ENCODE results near the gene ICAM4. TPM values are rescaled to one million over a fixed set of nuclear protein-coding genes. Genes with fewer than 3 reads are reported as not detected.

The ICAM4 gene
- total and polyA plus RNA-seq, 2 of the 13 experiments (the other 11 are each of a cell fraction or from before 2014, with no cell fraction given): 2.9 to 4.0 TPM

DNA sequence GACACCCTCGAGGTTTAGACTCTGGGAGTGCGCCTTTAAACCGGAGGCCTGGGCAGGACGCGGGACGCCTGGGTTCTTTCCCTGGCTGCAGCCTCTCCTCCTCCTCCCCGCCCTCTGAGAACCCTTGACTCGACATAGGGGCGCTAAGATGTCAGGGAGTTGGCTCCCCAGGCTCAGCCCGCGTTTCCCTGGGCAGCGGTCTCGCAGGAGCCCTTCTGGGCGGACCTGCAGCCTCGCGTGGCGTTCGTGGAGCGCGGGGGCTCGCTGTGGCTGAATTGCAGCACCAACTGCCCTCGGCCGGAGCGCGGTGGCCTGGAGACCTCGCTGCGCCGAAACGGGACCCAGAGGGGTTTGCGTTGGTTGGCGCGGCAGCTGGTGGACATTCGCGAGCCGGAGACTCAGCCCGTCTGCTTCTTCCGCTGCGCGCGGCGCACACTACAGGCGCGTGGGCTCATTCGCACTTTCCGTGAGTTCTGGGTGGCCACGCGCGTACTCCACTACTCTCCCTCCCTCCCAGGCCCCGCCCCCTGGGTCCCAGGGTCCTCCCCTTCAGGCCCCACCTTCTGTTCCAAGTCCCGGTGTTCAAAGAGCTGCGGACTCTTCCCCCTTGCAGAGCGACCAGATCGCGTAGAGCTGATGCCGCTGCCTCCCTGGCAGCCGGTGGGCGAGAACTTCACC lies 4.3 kb downstream of the ICAM4 start (continued):
- no peak for TF ChIP-seq HNF4G (IDR thresholded peaks at IDR 0.05; ENCODE audit: borderline replicate concordance, low read depth, low read length)
- TF ChIP-seq HNF4G (CRISPR knock-in tag; IDR thresholded peaks at IDR 0.05; ENCODE audit: borderline replicate concordance, low read depth): no peak
- no peak for TF ChIP-seq SOX6 (IDR thresholded peaks at IDR 0.05)
- peak; percentile 40; the same call in 1 of the 2 replicates for TF ChIP-seq SOX6 (CRISPR knock-in tag; IDR thresholded peaks at IDR 0.05)
- TF ChIP-seq PHF8 (CRISPR knock-in tag; IDR thresholded peaks at IDR 0.05): no peak
- no peak for TF ChIP-seq ESRRA (CRISPR knock-in tag; IDR thresholded peaks at IDR 0.05; ENCODE audit: low read depth)
- no peak for TF ChIP-seq TP53 (CRISPR knock-in tag; conservative IDR thresholded peaks at IDR 0.05)
- no peak for TF ChIP-seq MZF1 (CRISPR knock-in tag; IDR thresholded peaks at IDR 0.05; ENCODE audit: borderline replicate concordance)
- TF ChIP-seq ZFYVE20 (CRISPR knock-in tag; IDR thresholded peaks at IDR 0.05; ENCODE audit: borderline replicate concordance, low read depth): no peak
- no peak for TF ChIP-seq ZNF282 (IDR thresholded peaks at IDR 0.05; ENCODE audit: partially characterized antibody)
- no peak for TF ChIP-seq ZNF879 (CRISPR knock-in tag; IDR thresholded peaks at IDR 0.05)
- TF ChIP-seq CREM (IDR thresholded peaks at IDR 0.05): no peak
- TF ChIP-seq CREM (CRISPR knock-in tag; IDR thresholded peaks at IDR 0.05): no peak
- TF ChIP-seq, protein P1, sequence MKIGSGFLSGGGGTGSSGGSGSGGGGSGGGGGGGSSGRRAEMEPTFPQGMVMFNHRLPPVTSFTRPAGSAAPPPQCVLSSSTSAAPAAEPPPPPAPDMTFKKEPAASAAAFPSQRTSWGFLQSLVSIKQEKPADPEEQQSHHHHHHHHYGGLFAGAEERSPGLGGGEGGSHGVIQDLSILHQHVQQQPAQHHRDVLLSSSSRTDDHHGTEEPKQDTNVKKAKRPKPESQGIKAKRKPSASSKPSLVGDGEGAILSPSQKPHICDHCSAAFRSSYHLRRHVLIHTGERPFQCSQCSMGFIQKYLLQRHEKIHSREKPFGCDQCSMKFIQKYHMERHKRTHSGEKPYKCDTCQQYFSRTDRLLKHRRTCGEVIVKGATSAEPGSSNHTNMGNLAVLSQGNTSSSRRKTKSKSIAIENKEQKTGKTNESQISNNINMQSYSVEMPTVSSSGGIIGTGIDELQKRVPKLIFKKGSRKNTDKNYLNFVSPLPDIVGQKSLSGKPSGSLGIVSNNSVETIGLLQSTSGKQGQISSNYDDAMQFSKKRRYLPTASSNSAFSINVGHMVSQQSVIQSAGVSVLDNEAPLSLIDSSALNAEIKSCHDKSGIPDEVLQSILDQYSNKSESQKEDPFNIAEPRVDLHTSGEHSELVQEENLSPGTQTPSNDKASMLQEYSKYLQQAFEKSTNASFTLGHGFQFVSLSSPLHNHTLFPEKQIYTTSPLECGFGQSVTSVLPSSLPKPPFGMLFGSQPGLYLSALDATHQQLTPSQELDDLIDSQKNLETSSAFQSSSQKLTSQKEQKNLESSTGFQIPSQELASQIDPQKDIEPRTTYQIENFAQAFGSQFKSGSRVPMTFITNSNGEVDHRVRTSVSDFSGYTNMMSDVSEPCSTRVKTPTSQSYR (CRISPR knock-in tag; IDR thresholded peaks at IDR 0.05; ENCODE audit: borderline replicate concordance): no peak
- TF ChIP-seq, protein P2, sequence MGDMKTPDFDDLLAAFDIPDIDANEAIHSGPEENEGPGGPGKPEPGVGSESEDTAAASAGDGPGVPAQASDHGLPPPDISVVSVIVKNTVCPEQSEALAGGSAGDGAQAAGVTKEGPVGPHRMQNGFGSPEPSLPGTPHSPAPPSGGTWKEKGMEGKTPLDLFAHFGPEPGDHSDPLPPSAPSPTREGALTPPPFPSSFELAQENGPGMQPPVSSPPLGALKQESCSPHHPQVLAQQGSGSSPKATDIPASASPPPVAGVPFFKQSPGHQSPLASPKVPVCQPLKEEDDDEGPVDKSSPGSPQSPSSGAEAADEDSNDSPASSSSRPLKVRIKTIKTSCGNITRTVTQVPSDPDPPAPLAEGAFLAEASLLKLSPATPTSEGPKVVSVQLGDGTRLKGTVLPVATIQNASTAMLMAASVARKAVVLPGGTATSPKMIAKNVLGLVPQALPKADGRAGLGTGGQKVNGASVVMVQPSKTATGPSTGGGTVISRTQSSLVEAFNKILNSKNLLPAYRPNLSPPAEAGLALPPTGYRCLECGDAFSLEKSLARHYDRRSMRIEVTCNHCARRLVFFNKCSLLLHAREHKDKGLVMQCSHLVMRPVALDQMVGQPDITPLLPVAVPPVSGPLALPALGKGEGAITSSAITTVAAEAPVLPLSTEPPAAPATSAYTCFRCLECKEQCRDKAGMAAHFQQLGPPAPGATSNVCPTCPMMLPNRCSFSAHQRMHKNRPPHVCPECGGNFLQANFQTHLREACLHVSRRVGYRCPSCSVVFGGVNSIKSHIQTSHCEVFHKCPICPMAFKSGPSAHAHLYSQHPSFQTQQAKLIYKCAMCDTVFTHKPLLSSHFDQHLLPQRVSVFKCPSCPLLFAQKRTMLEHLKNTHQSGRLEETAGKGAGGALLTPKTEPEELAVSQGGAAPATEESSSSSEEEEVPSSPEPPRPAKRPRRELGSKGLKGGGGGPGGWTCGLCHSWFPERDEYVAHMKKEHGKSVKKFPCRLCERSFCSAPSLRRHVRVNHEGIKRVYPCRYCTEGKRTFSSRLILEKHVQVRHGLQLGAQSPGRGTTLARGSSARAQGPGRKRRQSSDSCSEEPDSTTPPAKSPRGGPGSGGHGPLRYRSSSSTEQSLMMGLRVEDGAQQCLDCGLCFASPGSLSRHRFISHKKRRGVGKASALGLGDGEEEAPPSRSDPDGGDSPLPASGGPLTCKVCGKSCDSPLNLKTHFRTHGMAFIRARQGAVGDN (CRISPR knock-in tag; IDR thresholded peaks at IDR 0.05): peak; percentile 75
- no peak for TF ChIP-seq NFYB (CRISPR knock-in tag; IDR thresholded peaks at IDR 0.05)
- 0 out of 2 replicates have a peak, but pooled peaks have one; percentile 7 for TF ChIP-seq KAT7 (CRISPR knock-in tag; IDR thresholded peaks at IDR 0.05; ENCODE audit: borderline replicate concordance)
- no peak for TF ChIP-seq ZNF615 (CRISPR knock-in tag; IDR thresholded peaks at IDR 0.05; ENCODE audit: borderline replicate concordance)
- TF ChIP-seq, protein P3, sequence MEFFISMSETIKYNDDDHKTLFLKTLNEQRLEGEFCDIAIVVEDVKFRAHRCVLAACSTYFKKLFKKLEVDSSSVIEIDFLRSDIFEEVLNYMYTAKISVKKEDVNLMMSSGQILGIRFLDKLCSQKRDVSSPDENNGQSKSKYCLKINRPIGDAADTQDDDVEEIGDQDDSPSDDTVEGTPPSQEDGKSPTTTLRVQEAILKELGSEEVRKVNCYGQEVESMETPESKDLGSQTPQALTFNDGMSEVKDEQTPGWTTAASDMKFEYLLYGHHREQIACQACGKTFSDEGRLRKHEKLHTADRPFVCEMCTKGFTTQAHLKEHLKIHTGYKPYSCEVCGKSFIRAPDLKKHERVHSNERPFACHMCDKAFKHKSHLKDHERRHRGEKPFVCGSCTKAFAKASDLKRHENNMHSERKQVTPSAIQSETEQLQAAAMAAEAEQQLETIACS (CRISPR knock-in tag; IDR thresholded peaks at IDR 0.05): no peak
- TF ChIP-seq, protein P4, sequence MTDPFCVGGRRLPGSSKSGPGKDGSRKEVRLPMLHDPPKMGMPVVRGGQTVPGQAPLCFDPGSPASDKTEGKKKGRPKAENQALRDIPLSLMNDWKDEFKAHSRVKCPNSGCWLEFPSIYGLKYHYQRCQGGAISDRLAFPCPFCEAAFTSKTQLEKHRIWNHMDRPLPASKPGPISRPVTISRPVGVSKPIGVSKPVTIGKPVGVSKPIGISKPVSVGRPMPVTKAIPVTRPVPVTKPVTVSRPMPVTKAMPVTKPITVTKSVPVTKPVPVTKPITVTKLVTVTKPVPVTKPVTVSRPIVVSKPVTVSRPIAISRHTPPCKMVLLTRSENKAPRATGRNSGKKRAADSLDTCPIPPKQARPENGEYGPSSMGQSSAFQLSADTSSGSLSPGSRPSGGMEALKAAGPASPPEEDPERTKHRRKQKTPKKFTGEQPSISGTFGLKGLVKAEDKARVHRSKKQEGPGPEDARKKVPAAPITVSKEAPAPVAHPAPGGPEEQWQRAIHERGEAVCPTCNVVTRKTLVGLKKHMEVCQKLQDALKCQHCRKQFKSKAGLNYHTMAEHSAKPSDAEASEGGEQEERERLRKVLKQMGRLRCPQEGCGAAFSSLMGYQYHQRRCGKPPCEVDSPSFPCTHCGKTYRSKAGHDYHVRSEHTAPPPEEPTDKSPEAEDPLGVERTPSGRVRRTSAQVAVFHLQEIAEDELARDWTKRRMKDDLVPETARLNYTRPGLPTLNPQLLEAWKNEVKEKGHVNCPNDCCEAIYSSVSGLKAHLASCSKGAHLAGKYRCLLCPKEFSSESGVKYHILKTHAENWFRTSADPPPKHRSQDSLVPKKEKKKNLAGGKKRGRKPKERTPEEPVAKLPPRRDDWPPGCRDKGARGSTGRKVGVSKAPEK (CRISPR knock-in tag; IDR thresholded peaks at IDR 0.05; ENCODE audit: borderline replicate concordance): no peak
